Measurements from ENCODE around the gene CAMK4.
"Not testable (repeated sequence)": the region's sequence is repeated elsewhere in the genome, so short reads cannot be mapped to it uniquely, and the experiment has no call there.

CAMK4 gene

DNA sequence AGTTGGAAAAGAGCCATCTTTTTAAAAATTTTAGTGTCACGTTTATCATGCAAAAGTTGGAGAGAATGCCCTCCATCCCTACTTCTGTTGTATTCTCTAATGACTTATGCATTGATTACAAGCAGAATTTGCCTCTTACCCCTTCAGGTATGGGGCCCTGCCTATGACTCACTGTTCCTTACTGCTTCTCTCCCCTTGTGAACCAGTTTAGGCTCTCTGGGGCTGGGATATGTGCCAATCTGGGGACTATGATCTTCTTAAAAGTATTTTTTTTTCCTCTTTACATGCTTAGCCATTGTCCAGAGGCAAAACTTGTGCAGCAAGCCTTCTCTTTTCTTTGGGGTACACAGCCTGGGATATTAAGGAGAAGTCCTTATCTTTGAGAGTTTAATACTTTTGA lies 37.4 kb downstream of the CAMK4 start:
- DNase-seq, result no peak

DNA sequence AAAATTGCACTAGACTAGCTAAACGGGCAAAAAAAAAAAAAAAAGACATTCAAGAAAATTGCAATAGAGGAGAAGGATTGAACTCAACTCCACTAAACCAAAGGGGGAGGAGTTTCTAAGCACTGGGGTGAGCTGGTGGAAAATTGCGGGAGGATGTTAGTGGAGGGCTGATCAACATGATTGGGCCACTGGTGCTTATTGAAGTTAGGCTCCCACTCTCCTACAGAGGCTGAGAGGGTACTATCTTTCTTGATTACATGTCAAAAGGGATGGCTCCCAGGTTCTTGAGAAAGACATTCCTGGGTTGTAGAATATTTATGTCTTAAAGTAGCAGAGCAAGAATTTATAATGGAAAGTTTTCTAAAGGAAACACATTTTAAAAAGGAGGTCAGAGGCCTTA lies 38.0 kb downstream of the CAMK4 start:
- DNase-seq, result no peak

GRCh38 chr5:111262815-111263214 lies 38.6 kb downstream of the CAMK4 start:
- no peak for DNase-seq

GRCh38 chr5:111266491-111266890 lies 42.3 kb downstream of the CAMK4 start:
- no peak for DNase-seq

GRCh38 chr5:111268300-111268699 lies 44.1 kb downstream of the CAMK4 start:
- no peak for DNase-seq

DNA sequence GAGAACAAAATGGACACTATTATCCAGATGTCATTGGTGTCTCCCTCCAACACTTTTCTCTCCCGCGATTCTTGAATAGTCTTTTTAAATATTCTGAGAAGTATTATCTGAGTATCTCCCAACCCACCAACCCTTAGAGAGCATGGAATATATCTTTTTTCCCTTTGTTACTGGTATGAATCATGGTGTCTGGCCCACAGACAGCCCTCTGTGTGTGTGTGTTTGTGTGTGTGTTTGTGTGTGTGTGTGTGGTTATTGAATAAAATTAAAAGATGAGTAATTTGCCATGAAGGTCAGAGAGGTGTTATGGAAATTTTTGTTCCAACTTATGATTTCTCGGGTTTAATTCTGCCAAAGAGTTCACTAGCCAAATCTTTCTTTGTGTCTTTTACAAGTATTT lies 47.7 kb downstream of the CAMK4 start:
- DNase-seq, result no peak

DNA sequence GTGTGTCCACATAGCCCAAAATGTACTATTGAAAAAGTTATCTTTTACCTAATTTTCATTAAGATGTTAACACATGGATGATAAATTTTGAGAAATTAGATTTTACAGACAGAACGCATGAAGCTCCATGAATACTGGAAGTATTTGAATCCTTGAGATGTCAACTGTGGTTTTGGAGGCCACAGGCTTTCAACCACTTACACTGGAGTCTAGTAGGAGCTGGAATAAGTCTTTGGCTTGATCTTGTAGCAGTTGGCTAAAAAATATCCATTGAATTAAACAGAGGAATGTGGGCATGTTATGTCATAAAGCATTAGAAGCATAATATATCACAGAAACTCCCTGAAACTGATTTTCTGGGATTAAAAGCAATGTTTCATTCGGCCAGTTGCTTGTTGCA lies 52.9 kb downstream of the CAMK4 start:
- DNase-seq, result no peak

DNA sequence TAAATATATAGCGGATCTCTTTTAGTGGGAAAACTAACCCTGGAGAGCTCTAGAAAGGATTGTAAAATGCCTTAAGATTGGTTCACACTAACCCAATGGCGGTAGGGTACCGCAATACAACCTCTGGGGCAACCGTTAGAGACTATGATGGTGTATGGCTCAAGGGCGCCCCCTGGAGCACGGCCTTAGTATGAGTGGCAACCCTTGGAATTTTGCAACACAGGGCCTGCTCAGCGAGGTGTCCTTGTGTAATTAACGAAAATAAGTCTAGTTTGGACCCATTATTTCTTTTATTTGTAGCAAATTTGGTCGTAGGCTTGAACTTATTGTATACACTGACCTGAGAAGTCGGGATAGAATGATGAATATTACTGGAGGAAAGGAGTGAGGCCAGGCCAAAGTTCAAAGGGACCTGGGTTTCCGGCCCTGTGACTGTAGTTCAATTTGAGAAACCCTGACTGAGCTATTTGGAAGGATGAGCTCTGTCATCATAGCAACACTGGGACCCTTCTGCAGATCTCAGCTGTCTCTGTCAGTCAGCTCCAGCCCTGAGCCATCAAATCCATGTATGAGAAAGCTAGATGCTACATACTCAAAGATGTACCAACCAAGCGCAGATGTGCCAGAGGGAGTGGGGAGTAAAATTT lies 54.8 kb downstream of the CAMK4 start:
- peak; percentile 95 for DNase-seq

- no peak for DNase-seq
Observed at GRCh38 chr5:111280282-111280951, 56.2 kb downstream of the CAMK4 start.

DNA sequence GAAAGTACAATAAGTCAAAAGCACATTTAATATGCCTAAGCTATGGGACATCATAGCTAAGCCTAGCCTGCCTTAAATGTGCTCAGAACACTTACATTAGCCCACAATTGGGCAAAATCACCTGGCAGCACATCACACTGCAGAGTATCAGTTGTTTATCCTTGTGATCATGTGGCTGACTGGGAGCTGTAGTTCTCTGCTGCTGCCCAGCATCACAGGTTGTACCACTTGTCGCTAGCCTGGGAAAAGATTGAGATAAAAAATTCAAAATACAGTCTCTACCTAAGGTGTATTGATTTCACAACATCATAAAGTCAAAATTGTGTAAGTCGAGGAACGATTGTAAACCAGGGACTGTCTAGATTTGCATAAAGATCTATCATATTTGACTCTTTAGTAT lies 58.6 kb downstream of the CAMK4 start:
- no peak for DNase-seq

- DNase-seq, result no peak
Observed at GRCh38 chr5:111284825-111285224, 60.6 kb downstream of the CAMK4 start.

DNA sequence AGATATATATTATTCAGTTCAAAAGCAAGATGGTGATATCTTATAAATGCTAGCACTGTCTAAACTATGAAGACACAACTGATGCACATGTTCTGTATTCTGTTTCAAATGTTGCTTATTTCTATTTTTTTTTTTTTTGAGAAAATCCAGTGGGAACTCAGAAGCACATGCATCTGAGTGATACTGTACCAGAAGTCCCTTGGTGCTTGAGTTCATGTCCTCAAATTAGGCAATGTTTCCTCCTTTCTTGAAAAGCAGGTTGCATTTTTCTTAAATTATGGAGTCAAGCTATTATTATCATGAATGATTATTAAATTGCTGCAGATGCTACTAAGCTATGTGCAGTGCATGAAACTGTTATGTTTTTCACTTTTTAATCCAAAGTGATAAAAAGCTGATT lies 70.4 kb downstream of the CAMK4 start:
- no peak for DNase-seq

- no peak for DNase-seq
Observed at GRCh38 chr5:111295649-111296048, 71.5 kb downstream of the CAMK4 start.

GRCh38 chr5:111296570-111296969 lies 72.4 kb downstream of the CAMK4 start:
- DNase-seq, result no peak

DNA sequence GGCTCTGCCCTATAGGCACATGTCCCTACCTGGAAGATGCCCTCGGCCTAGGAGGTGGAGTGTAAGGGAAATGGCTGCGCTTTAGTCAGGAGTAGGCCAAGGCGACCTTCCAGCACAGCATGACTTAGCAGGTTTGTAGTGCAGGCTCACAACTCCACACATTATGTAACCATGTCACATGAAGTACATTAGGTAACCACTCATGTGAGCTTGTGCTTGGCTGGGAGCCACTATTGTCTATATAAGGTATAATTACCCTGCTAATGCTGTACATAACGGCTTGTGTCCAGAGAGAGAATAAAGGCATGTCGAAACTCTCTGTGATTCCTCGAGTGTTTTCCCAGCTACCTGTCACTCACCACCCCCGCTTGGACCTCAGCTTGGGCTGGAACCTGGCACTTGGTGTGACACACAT lies 74.9 kb downstream of the CAMK4 start:
- DNase-seq, result no peak

GRCh38 chr5:111299831-111300432 lies 75.7 kb downstream of the CAMK4 start:
- DNase-seq, result no peak

GRCh38 chr5:111301264-111301663 lies 77.1 kb downstream of the CAMK4 start:
- no peak for DNase-seq

- DNase-seq, result not testable (repeated sequence)
Observed at GRCh38 chr5:111302043-111302442, 77.9 kb downstream of the CAMK4 start.

DNA sequence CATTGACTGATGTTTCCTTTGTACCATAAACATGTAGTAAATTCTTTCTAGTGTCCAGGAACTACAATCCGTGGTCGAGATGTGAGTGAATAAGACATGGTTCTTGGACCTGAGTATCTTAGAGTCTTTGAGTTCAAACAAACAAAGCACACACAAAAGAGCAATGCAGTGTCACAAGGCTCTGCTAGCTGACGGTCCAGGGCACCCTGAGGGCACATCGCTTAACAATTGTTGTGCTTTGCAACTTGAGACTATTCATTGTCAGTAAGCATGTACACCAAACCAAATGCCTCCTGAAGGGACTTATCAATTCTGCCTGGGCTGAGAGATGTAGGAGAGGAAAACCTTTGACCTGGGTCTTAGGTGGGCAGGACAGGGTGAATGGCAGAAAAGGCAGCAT lies 84.8 kb downstream of the CAMK4 start:
- no peak for DNase-seq

- DNase-seq, result no peak
Observed at GRCh38 chr5:111309384-111309783, 85.2 kb downstream of the CAMK4 start.

DNA sequence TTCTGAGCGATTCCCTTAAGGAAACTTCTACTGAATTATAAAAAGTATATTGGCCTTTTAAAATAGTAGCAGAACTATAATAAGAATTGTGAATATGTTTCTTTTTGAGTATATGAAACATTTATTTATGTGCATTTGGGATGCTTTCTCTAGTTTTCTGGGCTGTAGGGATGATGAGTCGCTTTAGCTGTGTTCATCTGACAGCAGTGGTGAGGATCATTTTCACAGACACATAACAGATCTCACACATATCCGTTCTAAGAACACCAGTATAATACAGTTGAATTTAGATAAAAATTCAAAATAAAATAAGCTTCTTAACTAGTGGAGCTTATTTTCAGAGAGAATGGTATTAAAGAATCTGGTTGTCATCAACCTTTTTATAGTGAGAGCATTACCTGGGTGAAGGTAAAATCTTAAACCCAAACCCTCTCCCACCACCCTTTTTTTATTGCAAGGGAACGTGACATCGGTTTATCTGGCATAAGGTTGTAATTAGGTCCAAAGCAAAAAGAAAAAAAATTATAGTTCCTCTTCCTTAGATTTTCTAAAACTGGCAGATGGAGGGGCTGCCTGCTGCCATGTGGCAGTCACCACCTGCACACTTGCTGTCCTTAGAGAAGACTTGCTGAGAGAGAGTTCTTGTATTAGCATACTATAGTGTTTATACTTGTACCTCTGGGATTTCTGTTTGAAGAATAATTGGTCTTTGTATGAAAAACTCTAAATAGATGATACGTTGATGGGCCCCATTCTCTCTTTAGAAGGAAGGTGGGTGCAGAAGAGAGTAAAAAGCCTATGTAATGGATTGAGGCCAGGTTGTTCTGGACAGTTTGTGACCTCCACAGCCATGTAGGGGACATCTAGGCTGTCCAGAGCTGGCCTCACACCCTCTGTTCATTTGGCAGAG lies 86.8 kb downstream of the CAMK4 start:
- DNase-seq, result no peak

- DNase-seq, result no peak
Observed at GRCh38 chr5:111311666-111312065, 87.5 kb downstream of the CAMK4 start.

DNA sequence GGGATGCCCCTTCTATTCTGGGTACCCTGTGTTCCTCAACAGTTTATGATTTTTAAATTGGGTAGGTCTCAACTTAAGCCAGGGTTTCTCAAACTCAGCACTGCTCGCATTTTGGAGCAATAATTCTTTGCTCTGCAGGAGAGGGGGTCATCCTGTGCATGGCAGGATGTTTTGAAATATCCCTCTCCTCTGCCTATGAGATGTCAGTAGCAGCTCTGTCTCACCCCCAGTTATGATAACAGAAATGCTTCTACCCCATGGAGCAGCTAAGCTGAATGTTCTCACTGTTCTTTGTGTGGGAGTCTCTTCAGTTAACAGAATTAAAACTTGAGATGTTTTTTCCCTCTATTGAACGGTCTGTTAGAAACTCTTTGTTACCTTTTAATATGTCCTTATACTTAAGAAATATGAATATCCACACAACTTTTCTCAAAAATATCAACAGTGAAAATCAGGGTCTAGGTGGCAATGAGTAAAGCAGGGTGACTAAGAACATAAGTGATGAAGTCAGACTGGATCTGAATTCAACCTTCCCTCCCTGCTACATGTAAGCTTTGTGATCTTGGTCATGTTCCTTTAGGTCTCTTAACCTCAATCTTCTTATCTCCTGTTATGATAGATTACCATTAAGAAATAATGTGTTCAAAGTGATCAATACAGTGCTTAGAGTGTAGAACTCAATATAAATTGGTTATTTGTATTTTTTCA lies 89.0 kb downstream of the CAMK4 start:
- no peak for DNase-seq

Measured in activated effector memory CD4-positive, alpha-beta T cell treated with anti-CD3 and anti-CD28 coated beads, Interleukin-2, amount 50 U/mL, for 16 hours (primary cell).